ENCODE results near the gene RHCE.

Gene RHCE

DNA sequence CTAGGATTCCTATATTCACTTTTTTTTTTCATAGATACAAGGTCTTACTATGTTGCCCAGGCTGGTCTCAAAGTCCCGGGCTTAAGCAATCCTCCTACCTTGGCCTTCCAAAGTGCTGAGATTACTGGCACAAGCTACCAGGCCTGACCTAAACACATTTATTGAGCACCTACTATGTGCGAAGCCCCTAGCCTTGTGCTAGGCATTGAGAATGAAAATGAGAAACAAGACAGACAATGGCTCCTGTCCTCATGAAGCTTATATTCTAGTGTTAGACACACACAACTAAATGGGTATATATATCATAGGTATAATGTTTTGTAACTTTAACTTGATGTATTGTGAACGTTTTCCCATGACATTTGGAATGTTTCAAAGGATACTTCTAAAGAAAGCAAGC lies 71.0 kb downstream of the RHCE start:
- no peaks in the 10 kb centered on the region for H3K27me3 ChIP-seq (ENCODE audit: insufficient read depth, poor library complexity, severe bottlenecking)
- no peak overlapping the region for H3K4me3 ChIP-seq (replicated peaks; ENCODE audit: insufficient read depth, low read length)
- no peak for DNase-seq (ENCODE audit: low read depth in 1 of 2, low spot score in 1 of 2)
- TF ChIP-seq, protein P1, sequence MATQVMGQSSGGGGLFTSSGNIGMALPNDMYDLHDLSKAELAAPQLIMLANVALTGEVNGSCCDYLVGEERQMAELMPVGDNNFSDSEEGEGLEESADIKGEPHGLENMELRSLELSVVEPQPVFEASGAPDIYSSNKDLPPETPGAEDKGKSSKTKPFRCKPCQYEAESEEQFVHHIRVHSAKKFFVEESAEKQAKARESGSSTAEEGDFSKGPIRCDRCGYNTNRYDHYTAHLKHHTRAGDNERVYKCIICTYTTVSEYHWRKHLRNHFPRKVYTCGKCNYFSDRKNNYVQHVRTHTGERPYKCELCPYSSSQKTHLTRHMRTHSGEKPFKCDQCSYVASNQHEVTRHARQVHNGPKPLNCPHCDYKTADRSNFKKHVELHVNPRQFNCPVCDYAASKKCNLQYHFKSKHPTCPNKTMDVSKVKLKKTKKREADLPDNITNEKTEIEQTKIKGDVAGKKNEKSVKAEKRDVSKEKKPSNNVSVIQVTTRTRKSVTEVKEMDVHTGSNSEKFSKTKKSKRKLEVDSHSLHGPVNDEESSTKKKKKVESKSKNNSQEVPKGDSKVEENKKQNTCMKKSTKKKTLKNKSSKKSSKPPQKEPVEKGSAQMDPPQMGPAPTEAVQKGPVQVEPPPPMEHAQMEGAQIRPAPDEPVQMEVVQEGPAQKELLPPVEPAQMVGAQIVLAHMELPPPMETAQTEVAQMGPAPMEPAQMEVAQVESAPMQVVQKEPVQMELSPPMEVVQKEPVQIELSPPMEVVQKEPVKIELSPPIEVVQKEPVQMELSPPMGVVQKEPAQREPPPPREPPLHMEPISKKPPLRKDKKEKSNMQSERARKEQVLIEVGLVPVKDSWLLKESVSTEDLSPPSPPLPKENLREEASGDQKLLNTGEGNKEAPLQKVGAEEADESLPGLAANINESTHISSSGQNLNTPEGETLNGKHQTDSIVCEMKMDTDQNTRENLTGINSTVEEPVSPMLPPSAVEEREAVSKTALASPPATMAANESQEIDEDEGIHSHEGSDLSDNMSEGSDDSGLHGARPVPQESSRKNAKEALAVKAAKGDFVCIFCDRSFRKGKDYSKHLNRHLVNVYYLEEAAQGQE (IDR thresholded peaks at IDR 0.05; ENCODE audit: insufficient replicate concordance, low read depth) = no peak
- TF ChIP-seq SPI1 (IDR thresholded peaks at IDR 0.05; ENCODE audit: borderline replicate concordance, low read depth) (no peak), POLR2AphosphoS5 (IDR thresholded peaks at IDR 0.05; ENCODE audit: low read depth) (no peak), GABPA (IDR thresholded peaks at IDR 0.05; ENCODE audit: low read depth) (no peak)
- TF ChIP-seq, protein P2, sequence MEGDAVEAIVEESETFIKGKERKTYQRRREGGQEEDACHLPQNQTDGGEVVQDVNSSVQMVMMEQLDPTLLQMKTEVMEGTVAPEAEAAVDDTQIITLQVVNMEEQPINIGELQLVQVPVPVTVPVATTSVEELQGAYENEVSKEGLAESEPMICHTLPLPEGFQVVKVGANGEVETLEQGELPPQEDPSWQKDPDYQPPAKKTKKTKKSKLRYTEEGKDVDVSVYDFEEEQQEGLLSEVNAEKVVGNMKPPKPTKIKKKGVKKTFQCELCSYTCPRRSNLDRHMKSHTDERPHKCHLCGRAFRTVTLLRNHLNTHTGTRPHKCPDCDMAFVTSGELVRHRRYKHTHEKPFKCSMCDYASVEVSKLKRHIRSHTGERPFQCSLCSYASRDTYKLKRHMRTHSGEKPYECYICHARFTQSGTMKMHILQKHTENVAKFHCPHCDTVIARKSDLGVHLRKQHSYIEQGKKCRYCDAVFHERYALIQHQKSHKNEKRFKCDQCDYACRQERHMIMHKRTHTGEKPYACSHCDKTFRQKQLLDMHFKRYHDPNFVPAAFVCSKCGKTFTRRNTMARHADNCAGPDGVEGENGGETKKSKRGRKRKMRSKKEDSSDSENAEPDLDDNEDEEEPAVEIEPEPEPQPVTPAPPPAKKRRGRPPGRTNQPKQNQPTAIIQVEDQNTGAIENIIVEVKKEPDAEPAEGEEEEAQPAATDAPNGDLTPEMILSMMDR (IDR thresholded peaks at IDR 0.05; ENCODE audit: insufficient read depth, low read length) = no peak
- no peak overlapping the region for H3K27ac ChIP-seq (replicated peaks)

DNA sequence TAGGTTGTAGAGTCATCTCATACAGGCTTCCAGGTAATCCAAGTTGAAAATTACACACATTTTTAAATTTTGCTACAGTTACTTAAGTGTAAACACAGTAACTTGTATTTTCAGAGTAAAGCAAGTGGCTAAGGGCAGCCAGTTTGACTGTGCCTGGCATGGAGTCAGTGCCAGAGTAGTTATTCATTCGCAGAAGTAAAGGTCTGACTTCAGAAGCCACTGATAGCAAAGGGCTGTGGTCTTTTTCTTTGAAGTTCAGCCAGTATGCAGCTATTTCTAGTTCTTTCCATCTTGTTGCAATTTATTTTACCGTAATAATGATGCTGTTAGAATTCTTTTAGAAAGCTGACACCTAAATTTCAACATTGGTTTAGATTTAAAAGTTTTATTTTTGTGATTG lies 73.1 kb downstream of the RHCE start:
- Histone ChIP-seq H3K4me3 (replicated peaks; ENCODE audit: insufficient read depth, low read length) (no peak overlapping the region), H3K27ac (replicated peaks) (no peak overlapping the region), H3K27me3 (ENCODE audit: insufficient read depth, poor library complexity, severe bottlenecking) (no peaks in the 10 kb centered on the region)
- no peak for DNase-seq (ENCODE audit: low read depth in 1 of 2, low spot score in 1 of 2)
- TF ChIP-seq, protein P2 (IDR thresholded peaks at IDR 0.05; ENCODE audit: insufficient read depth, low read length) = no peak
- TF ChIP-seq, protein P1 (IDR thresholded peaks at IDR 0.05; ENCODE audit: insufficient replicate concordance, low read depth) = no peak
- TF ChIP-seq POLR2AphosphoS5 (IDR thresholded peaks at IDR 0.05; ENCODE audit: low read depth) (no peak), SPI1 (IDR thresholded peaks at IDR 0.05; ENCODE audit: borderline replicate concordance, low read depth) (no peak), GABPA (IDR thresholded peaks at IDR 0.05; ENCODE audit: low read depth) (no peak)

DNA sequence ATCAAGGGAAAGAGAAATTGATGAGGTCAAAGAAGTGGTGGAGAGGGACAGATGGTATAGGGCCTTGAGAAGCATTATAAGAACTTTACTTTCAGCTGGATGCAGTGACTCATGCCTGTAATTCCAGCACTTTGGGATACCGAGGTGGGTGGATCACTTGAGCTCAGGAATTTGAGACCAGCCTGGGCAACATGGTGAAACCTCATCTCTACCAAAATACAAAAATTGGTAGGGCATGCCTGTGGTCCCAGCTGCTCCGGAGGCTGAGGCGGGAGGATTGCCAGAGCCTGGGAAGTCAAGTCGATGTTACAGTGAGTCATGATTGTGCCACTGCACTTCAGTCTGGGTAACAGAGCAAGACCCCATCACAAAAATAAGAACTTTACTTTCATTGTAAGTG lies 76.8 kb downstream of the RHCE start:
- H3K4me3 ChIP-seq (replicated peaks; ENCODE audit: insufficient read depth, low read length) = no peak overlapping the region
- H3K27ac ChIP-seq (replicated peaks) = no peak overlapping the region
- no peak for DNase-seq (ENCODE audit: low read depth in 1 of 2, low spot score in 1 of 2)
- no peaks in the 10 kb centered on the region for H3K27me3 ChIP-seq (ENCODE audit: insufficient read depth, poor library complexity, severe bottlenecking)
- TF ChIP-seq, protein P2 (IDR thresholded peaks at IDR 0.05; ENCODE audit: insufficient read depth, low read length) = no peak

DNA sequence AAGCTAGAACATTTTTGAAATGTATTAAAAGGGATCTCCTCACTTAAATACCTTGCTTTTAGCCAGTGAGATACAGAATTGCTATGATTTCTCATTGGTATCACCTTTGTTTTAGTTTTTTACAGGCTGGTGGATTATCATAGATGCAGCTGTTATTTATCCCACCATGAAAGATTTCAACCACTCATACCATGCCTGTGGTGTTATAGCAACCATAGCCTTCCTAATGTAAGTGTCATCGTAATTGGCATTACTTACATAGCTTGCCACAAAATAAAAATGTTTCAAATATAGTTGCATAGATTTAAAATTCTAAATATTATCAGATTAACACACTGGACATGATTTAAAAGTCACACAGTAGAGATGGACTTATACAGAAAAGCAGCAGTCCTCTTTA lies 77.8 kb downstream of the RHCE start:
- no peak for TF ChIP-seq GABPA (IDR thresholded peaks at IDR 0.05; ENCODE audit: low read depth)
- no peak for TF ChIP-seq POLR2AphosphoS5 (IDR thresholded peaks at IDR 0.05; ENCODE audit: low read depth)
- TF ChIP-seq, protein P2 (IDR thresholded peaks at IDR 0.05; ENCODE audit: insufficient read depth, low read length) = no peak
- TF ChIP-seq SPI1 (IDR thresholded peaks at IDR 0.05; ENCODE audit: borderline replicate concordance, low read depth) = no peak
- TF ChIP-seq, protein P1 (IDR thresholded peaks at IDR 0.05; ENCODE audit: insufficient replicate concordance, low read depth) = no peak

More for the DNA sequence above, 77.8 kb downstream of the RHCE start:
- no peak for DNase-seq (ENCODE audit: low read depth in 1 of 2, low spot score in 1 of 2)
- no peak overlapping the region for H3K4me3 ChIP-seq (replicated peaks; ENCODE audit: insufficient read depth, low read length)
- H3K27me3 ChIP-seq (ENCODE audit: insufficient read depth, poor library complexity, severe bottlenecking) = no peaks in the 10 kb centered on the region
- H3K27ac ChIP-seq (replicated peaks) = no peak overlapping the region
